Mesenchymal stem cell (in vitro differentiated cells and primary cell): ENCODE data around the gene SNX15.

Experiments
- DNase-seq: peaks from one replicate; pipeline ENCODE4 v3.0.0-alpha.2; 2013
- H2AFZ ChIP-seq: one replicate; pipeline ENCODE4 v1.6.1; 2013; ENCODE audit warnings: low read depth, mild to moderate bottlenecking, control low read depth, inconsistent platforms, low read length, moderate library complexity
- H2AK5ac ChIP-seq: 2 replicates; pipeline ENCODE4 v1.6.1; 2013; ENCODE audit warnings: low read length, moderate library complexity, mild to moderate bottlenecking, inconsistent platforms; ENCODE audit not compliant: severe bottlenecking
- H2BK120ac ChIP-seq: one replicate; pipeline ENCODE4 v1.6.1; 2013; ENCODE audit warnings: low read depth, mild to moderate bottlenecking, inconsistent platforms, low read length, moderate library complexity
- H2BK12ac ChIP-seq, 2 experiments: one replicate each; pipeline ENCODE4 v1.6.1; 2013; ENCODE audit warnings: inconsistent platforms in 2 of 2, low read length in 2 of 2, mild to moderate bottlenecking in 2 of 2, moderate library complexity in 2 of 2, control low read depth in 1 of 2
- H2BK15ac ChIP-seq: one replicate; pipeline ENCODE4 v1.6.1; 2013; ENCODE audit warnings: mild to moderate bottlenecking, low read depth, inconsistent platforms; ENCODE audit not compliant: poor library complexity, severe bottlenecking
- H2BK5ac ChIP-seq: 2 replicates; pipeline ENCODE4 v1.6.1; 2013; ENCODE audit warnings: low read depth, mild to moderate bottlenecking, low read length, control low read depth, inconsistent platforms; ENCODE audit not compliant: poor library complexity, severe bottlenecking
- H3K14ac ChIP-seq, 2 experiments: one replicate each; pipeline ENCODE4 v1.6.1; 2013; ENCODE audit warnings: inconsistent platforms in 2 of 2, low read length in 2 of 2, control low read depth in 1 of 2, mild to moderate bottlenecking in 1 of 2, moderate library complexity in 1 of 2
- H3K18ac ChIP-seq, 2 experiments: one replicate each; pipeline ENCODE4 v1.6.1; 2013; ENCODE audit warnings: inconsistent platforms in 2 of 2, low read length in 2 of 2, control low read depth in 1 of 2, low read depth in 1 of 2, mild to moderate bottlenecking in 1 of 2
- H3K23ac ChIP-seq, 2 experiments: one replicate each; pipeline ENCODE4 v1.6.1; 2013; ENCODE audit warnings: inconsistent platforms in 2 of 2, low read length in 2 of 2, mild to moderate bottlenecking in 2 of 2, moderate library complexity in 2 of 2, control low read depth in 1 of 2
- H3K27ac ChIP-seq: 2 replicates; pipeline ENCODE4 v1.5.1; 2013; ENCODE audit warnings: mild to moderate bottlenecking, moderate library complexity, low read length, control low read depth, inconsistent platforms; ENCODE audit not compliant: poor library complexity, severe bottlenecking
- H3K27me3 ChIP-seq, 2 experiments: 2 replicates each; pipeline versions ENCODE4 v1.6.1 to v1.7.0; 2013; ENCODE audit warnings: low read length in 2 of 2, mild to moderate bottlenecking in 2 of 2, moderate library complexity in 2 of 2, control low read depth in 1 of 2, inconsistent platforms in 1 of 2; ENCODE audit not compliant: control insufficient read depth in 1 of 2, insufficient read depth in 1 of 2
- H3K36me3 ChIP-seq, 2 experiments: 2 replicates each; pipeline versions ENCODE4 v1.6.1 to v1.7.0; 2013; ENCODE audit warnings: low read length in 2 of 2, control low read depth in 1 of 2, inconsistent platforms in 1 of 2, low read depth in 1 of 2, mild to moderate bottlenecking in 1 of 2; ENCODE audit not compliant: insufficient read depth in 2 of 2, control insufficient read depth in 1 of 2
- H3K4ac ChIP-seq, 2 experiments: one replicate each; pipeline ENCODE4 v1.6.1; 2013; ENCODE audit warnings: inconsistent platforms in 2 of 2, low read length in 2 of 2, mild to moderate bottlenecking in 2 of 2, moderate library complexity in 2 of 2, control low read depth in 1 of 2, low read depth in 1 of 2
- H3K4me1 ChIP-seq: 2 replicates; pipeline ENCODE4 v1.6.1; 2013; ENCODE audit warnings: low read depth, low read length, control low read depth; ENCODE audit not compliant: control insufficient read depth, insufficient read depth
- H3K4me2 ChIP-seq: 2 replicates; pipeline ENCODE4 v1.6.1; 2013; ENCODE audit warnings: low read length, mild to moderate bottlenecking, inconsistent platforms; ENCODE audit not compliant: poor library complexity, severe bottlenecking
- H3K4me3 ChIP-seq, 2 experiments: 2 replicates each; pipeline versions ENCODE4 v1.5.1 to v1.7.0; 2013; ENCODE audit warnings: low read length in 2 of 2, mild to moderate bottlenecking in 2 of 2, control low read depth in 1 of 2, low read depth in 1 of 2; ENCODE audit not compliant: insufficient read depth in 1 of 2
- H3K79me1 ChIP-seq: replicated peaks from 2 replicates; pipeline ENCODE4 v1.6.1; 2013; ENCODE audit warnings: mild to moderate bottlenecking, control low read depth, low read length, inconsistent platforms; ENCODE audit not compliant: poor library complexity, severe bottlenecking
- H3K9ac ChIP-seq: 2 replicates; pipeline ENCODE4 v1.7.0; 2013; ENCODE audit warnings: mild to moderate bottlenecking, low read length, moderate library complexity
- H3K9me3 ChIP-seq: 2 replicates; pipeline ENCODE4 v1.7.0; 2013; ENCODE audit warnings: mild to moderate bottlenecking, low read length; ENCODE audit not compliant: control insufficient read depth
- H4K8ac ChIP-seq: one replicate; pipeline ENCODE4 v1.6.1; 2013; ENCODE audit warnings: inconsistent platforms, mild to moderate bottlenecking, low read length, moderate library complexity
- H4K91ac ChIP-seq: one replicate; pipeline ENCODE4 v1.6.1; 2013; ENCODE audit warnings: mild to moderate bottlenecking, low read length, inconsistent platforms
- WGBS: methylation state at CpG from one replicate; pipeline ENCODE4 v1.1.7; 2013; ENCODE audit warnings: mixed read lengths; 5-methylcytosine and 5-hydroxymethylcytosine counted together

The SNX15 gene

GRCh38 chr11:65071907-65072630, 44.8 kb downstream of the SNX15 start:
- Histone ChIP-seq H2BK12ac (no peak overlapping the region), H2BK120ac (no peak overlapping the region), H3K14ac (no peak overlapping the region), H3K9ac (no peak overlapping the region), H3K27me3 (peaks cover 0 to 5% of the 10 kb centered on the region in 2 experiments), H2AFZ (no peak overlapping the region), H3K27ac (no peak overlapping the region), H3K4ac (no peak overlapping the region), H3K23ac (no peak overlapping the region), H4K8ac (no peak overlapping the region), H3K4me3 (no peak overlapping the region), H2BK15ac (no peak overlapping the region), H2BK5ac (no peak overlapping the region), H3K79me1 (peaks cover 4% of the 10 kb centered on the region), H3K18ac (no peak overlapping the region), H3K4me2 (no peak overlapping the region), H3K4me1 (no peaks in the 10 kb centered on the region), H3K36me3 (peaks cover 0 to 4% of the 10 kb centered on the region in 2 experiments), H3K9me3 (no peaks in the 10 kb centered on the region), H4K91ac (no peak overlapping the region), H2AK5ac (no peak overlapping the region)
- DNase-seq, result no peak
- WGBS, result 66% methylated on average over 4 of the region's 4 CpGs

GRCh38 chr11:65072631-65072966, 45.4 kb downstream of the SNX15 start:
- Histone ChIP-seq H3K23ac (no peak overlapping the region), H2AK5ac (no peak overlapping the region)
- no peak for DNase-seq

GRCh38 chr11:65077451-65077850, 50.2 kb downstream of the SNX15 start:
- Histone ChIP-seq H3K27ac (no peak overlapping the region), H2BK120ac (no peak overlapping the region), H3K4ac (no peak overlapping the region), H3K9ac (peak overlapping the region; percentile 12), H3K4me3 (no peak overlapping the region), H2AFZ (no peak overlapping the region), H3K9me3 (no peaks in the 10 kb centered on the region), H3K79me1 (peaks cover 35% of the 10 kb centered on the region), H3K18ac (no peak overlapping the region), H3K23ac (no peak overlapping the region), H4K91ac (no peak overlapping the region), H3K14ac (no peak overlapping the region), H2BK5ac (no peak overlapping the region), H4K8ac (no peak overlapping the region), H2BK15ac (no peak overlapping the region), H3K27me3 (no peaks in the 10 kb centered on the region), H3K36me3 (peaks cover 0 to 18% of the 10 kb centered on the region in 2 experiments), H3K4me2 (no peak overlapping the region), H3K4me1 (no peaks in the 10 kb centered on the region), H2BK12ac (no peak overlapping the region), H2AK5ac (no peak overlapping the region)
- no peak for DNase-seq
- WGBS, result 92% methylated on average over 4 of the region's 4 CpGs

More at GRCh38 chr11:65072631-65072966, 45.4 kb downstream of the SNX15 start:
- no peaks in the 10 kb centered on the region for H3K27me3 ChIP-seq
- no peak overlapping the region for H2BK5ac ChIP-seq
- H2AFZ ChIP-seq, result no peak overlapping the region
- no peak overlapping the region for H3K18ac ChIP-seq
- no peak overlapping the region for H3K14ac ChIP-seq
- no peak overlapping the region for H3K9ac ChIP-seq
- H3K27ac ChIP-seq, result no peak overlapping the region
- no peak overlapping the region for H4K8ac ChIP-seq
- no peak overlapping the region for H2BK12ac ChIP-seq
- peaks cover 0 to 4% of the 10 kb centered on the region in 2 experiments for H3K36me3 ChIP-seq
- H3K4me1 ChIP-seq, result no peaks in the 10 kb centered on the region
- no peak overlapping the region for H3K4ac ChIP-seq
- H3K79me1 ChIP-seq, result peaks cover 4% of the 10 kb centered on the region
- H3K9me3 ChIP-seq, result no peaks in the 10 kb centered on the region
- no peak overlapping the region for H3K4me2 ChIP-seq
- no peak overlapping the region for H3K4me3 ChIP-seq
- no peak overlapping the region for H4K91ac ChIP-seq
- 80% methylated on average over 1 of the region's 1 CpG for WGBS
- no peak overlapping the region for H2BK15ac ChIP-seq
- no peak overlapping the region for H2BK120ac ChIP-seq

GRCh38 chr11:65078151-65078550, 50.9 kb downstream of the SNX15 start:
- H2BK120ac ChIP-seq, result no peak overlapping the region
- 88% methylated on average over 3 of the region's 3 CpGs for WGBS
- peak; percentile 49 for DNase-seq

More at GRCh38 chr11:65078151-65078550, 50.9 kb downstream of the SNX15 start:
- no peaks in the 10 kb centered on the region for H3K4me1 ChIP-seq
- H3K4me2 ChIP-seq, result no peak overlapping the region
- H3K79me1 ChIP-seq, result peaks cover 38% of the 10 kb centered on the region
- H4K91ac ChIP-seq, result no peak overlapping the region
- no peak overlapping the region for H3K27ac ChIP-seq
- H3K18ac ChIP-seq, result no peak overlapping the region
- H4K8ac ChIP-seq, result peak overlapping the region; percentile 9
- no peak overlapping the region for H2BK5ac ChIP-seq
- no peak overlapping the region for H3K9ac ChIP-seq
- H3K36me3 ChIP-seq, result peaks cover 0 to 18% of the 10 kb centered on the region in 2 experiments
- no peak overlapping the region for H3K23ac ChIP-seq
- no peak overlapping the region for H3K4ac ChIP-seq
- H2BK12ac ChIP-seq, result no peak overlapping the region
- H3K9me3 ChIP-seq, result no peaks in the 10 kb centered on the region
- no peak overlapping the region for H3K4me3 ChIP-seq
- no peak overlapping the region for H2AFZ ChIP-seq
- H3K14ac ChIP-seq, result no peak overlapping the region
- no peak overlapping the region for H2BK15ac ChIP-seq
- H3K27me3 ChIP-seq, result no peaks in the 10 kb centered on the region
- H2AK5ac ChIP-seq, result no peak overlapping the region
